ENCODE data around the gene DHRS2. TPM values are rescaled to one million over a fixed set of nuclear protein-coding genes. Genes with fewer than 3 reads are reported as not detected.
"Not testable (repeated sequence)": the region's sequence is repeated elsewhere in the genome, so short reads cannot be mapped to it uniquely, and the experiment has no call there.

The DHRS2 gene
- total RNA-seq, 1 donor from 2014 or later, result not detected

DNA sequence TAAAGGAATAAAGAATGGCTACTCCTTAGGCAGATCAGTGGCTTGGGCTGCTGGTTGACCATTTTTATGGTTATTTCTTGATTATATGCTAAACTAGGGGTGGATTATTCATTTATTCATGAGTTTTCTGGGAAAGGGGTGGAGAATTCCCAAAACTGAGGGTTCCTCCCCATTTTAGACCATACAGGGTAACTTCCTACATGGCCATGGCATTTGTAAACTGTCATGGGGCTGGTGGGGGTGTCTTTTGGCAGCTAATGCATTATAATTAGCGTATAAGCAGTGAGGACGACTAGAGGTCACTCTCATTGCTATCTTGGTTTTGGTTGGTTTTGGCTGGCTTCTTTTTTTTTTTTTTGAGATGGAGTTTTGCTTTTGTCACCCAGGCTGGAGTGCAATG lies 32.0 kb upstream of the DHRS2 start:
- H3K4me3 Mint-ChIP-seq, result no peak overlapping the region
- no peak overlapping the region for H3K27ac Mint-ChIP-seq (ENCODE audit: unreplicated experiment)
- H3K27me3 Mint-ChIP-seq (ENCODE audit: low read depth), result peaks cover 52% of the 10 kb centered on the region
- TF ChIP-seq, protein P1, sequence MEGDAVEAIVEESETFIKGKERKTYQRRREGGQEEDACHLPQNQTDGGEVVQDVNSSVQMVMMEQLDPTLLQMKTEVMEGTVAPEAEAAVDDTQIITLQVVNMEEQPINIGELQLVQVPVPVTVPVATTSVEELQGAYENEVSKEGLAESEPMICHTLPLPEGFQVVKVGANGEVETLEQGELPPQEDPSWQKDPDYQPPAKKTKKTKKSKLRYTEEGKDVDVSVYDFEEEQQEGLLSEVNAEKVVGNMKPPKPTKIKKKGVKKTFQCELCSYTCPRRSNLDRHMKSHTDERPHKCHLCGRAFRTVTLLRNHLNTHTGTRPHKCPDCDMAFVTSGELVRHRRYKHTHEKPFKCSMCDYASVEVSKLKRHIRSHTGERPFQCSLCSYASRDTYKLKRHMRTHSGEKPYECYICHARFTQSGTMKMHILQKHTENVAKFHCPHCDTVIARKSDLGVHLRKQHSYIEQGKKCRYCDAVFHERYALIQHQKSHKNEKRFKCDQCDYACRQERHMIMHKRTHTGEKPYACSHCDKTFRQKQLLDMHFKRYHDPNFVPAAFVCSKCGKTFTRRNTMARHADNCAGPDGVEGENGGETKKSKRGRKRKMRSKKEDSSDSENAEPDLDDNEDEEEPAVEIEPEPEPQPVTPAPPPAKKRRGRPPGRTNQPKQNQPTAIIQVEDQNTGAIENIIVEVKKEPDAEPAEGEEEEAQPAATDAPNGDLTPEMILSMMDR (conservative IDR thresholded peaks at IDR 0.05), result no peak
- no peaks in the 10 kb centered on the region for H3K4me1 Mint-ChIP-seq
- no peaks in the 10 kb centered on the region for H3K9me3 Mint-ChIP-seq
- H3K36me3 Mint-ChIP-seq (ENCODE audit: low read depth), result no peaks in the 10 kb centered on the region
- no peak for DNase-seq (ENCODE audit: low read depth, low spot score)

DNA sequence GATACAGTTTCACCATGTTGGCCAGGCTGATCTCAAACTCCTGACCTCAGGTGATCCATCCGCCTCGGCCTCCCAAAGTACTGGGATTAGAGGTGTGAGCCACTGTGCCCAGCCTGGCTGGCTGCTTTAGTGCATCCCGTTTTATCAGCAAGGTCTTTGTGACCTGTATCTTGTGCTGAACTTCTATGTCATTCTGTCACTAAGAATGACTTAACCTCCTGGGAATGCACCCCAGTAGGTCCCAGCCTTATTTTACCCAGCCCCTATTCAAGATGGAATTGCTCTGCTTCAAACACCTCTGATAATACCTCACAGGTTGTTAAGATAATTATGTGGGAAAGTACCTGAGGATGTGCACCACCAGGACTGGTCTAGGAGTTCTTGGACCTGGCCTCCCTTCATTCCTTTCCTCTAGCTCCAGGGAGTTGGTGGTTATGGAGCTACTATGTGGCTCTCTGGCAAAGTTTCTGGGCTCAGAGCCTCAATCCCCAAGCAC lies 31.4 kb upstream of the DHRS2 start:
- Mint-ChIP-seq H3K27me3 (ENCODE audit: low read depth) (peaks cover 52% of the 10 kb centered on the region), H3K4me3 (no peak overlapping the region), H3K9me3 (no peaks in the 10 kb centered on the region), H3K27ac (ENCODE audit: unreplicated experiment) (no peak overlapping the region), H3K36me3 (ENCODE audit: low read depth) (no peaks in the 10 kb centered on the region), H3K4me1 (no peaks in the 10 kb centered on the region)
- TF ChIP-seq, protein P1 (conservative IDR thresholded peaks at IDR 0.05), result no peak
- no peak for DNase-seq (ENCODE audit: low read depth, low spot score)

DNA sequence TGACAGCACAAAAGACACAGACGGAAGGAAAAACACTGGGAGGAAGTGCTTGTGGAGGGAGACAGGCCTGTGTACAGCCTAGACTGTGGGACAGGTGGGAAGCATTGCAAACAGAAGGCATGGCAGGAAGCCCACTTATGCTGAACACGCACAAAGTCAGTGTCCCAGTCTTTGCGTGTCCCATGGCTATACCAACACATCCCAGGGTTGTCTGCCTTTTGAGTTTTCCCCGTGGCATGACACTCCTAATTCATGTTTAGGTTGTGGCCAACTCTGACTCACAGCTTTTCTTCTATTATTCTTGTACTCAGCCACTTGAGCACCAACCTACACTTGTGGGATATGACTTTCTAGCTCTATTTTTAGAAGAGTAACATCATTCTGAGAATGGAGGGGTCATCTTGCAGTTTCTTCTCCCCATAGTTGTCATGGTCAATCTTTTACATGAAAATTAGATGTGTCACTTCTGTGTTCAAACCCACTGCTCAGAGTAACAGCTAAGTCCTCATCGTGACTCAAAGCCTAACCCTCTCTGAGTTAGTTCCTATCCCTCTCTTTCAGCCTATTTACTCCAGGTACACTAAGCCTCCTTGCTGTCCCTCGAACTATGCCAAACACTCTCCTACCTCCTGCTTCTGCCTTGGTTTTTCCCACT lies 30.1 kb upstream of the DHRS2 start:
- Mint-ChIP-seq H3K36me3 (ENCODE audit: low read depth) (no peaks in the 10 kb centered on the region), H3K4me3 (no peak overlapping the region), H3K9me3 (no peaks in the 10 kb centered on the region), H3K27ac (ENCODE audit: unreplicated experiment) (no peak overlapping the region), H3K4me1 (no peaks in the 10 kb centered on the region), H3K27me3 (ENCODE audit: low read depth) (peaks cover 56% of the 10 kb centered on the region)
- TF ChIP-seq, protein P1 (conservative IDR thresholded peaks at IDR 0.05), result no peak
- no peak for DNase-seq (ENCODE audit: low read depth, low spot score)

DNA sequence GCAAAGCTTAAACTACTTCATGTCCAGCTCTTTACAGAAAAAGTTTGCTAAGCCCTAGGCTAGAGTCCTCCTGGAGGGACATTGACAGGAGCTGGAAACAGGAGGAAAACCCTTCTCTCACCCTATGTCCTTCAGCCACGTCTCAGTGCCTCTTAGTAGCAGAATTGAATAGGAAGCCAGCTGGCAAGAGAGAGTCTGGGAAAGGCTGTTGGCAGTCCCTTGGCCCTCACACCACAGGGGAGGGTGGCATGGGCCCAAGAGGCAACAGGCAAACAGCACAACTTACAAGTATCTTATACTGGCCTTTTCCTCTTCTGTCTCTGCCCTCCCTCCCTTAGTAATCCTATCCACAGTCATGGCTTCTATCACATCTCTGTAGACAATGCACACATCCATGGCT lies 27.7 kb upstream of the DHRS2 start:
- H3K4me1 Mint-ChIP-seq, result no peaks in the 10 kb centered on the region
- no peaks in the 10 kb centered on the region for H3K9me3 Mint-ChIP-seq
- H3K27me3 Mint-ChIP-seq (ENCODE audit: low read depth), result peaks cover 70% of the 10 kb centered on the region
- H3K4me3 Mint-ChIP-seq, result no peak overlapping the region
- TF ChIP-seq, protein P1 (conservative IDR thresholded peaks at IDR 0.05), result no peak
- no peak overlapping the region for H3K27ac Mint-ChIP-seq (ENCODE audit: unreplicated experiment)
- no peaks in the 10 kb centered on the region for H3K36me3 Mint-ChIP-seq (ENCODE audit: low read depth)
- no peak for DNase-seq (ENCODE audit: low read depth, low spot score)

DNA sequence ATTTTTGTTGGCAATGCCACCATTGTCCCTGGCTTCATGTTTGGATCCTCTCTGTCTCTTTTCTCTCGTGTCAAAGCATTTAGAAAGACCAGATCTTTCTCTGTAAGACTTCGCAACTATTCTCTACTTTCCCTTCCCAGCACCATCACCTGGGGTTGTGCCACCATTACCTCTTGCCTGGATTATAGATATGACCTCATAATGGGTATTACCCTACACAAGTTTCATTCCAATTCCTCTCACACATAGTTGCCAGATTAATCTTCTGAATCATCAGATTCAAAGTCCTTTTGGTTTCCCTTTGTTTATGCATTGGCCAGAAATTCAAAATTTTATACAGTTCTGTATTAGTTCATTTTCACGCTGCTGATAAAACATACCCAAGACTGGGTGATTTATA lies 27.2 kb upstream of the DHRS2 start:
- H3K36me3 Mint-ChIP-seq (ENCODE audit: low read depth), result no peaks in the 10 kb centered on the region
- H3K4me1 Mint-ChIP-seq, result no peaks in the 10 kb centered on the region
- no peak for DNase-seq (ENCODE audit: low read depth, low spot score)
- H3K9me3 Mint-ChIP-seq, result no peaks in the 10 kb centered on the region
- TF ChIP-seq, protein P1 (conservative IDR thresholded peaks at IDR 0.05), result no peak
- H3K27me3 Mint-ChIP-seq (ENCODE audit: low read depth), result peaks cover 75% of the 10 kb centered on the region
- no peak overlapping the region for H3K27ac Mint-ChIP-seq (ENCODE audit: unreplicated experiment)
- H3K4me3 Mint-ChIP-seq, result no peak overlapping the region

DNA sequence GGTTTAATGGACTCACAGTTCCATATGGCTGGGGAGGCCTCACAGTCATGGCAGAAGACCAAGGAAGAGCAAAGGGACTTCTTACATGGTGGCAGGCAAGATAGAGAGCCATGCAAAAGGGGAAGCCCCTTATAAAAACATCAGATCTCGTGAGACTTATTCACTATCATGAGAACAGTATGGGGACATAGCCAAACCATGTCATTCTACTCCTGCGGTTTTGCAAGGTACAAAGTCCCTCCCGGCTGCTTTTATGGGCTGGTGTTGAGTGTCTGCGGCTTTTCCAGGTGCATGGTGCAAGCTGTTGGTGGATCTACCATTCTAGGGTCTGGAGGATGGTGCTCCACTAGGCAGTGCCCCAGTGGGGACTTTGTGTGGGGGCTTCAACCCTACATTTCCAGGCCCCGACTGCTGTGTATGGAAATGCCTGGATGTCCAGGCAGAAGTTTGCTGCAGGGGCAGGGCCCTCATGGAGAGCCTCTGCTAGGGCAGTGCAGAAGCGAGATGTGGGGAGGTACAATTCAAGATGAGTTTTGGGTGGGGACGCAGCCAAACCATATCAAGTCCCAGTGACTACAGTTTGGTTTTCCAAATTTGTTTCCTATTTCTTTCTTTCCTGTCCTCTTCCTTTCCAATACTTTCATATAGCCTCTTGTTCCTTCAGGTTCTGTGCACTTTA lies 26.6 kb upstream of the DHRS2 start:
- peaks cover 81% of the 10 kb centered on the region for H3K27me3 Mint-ChIP-seq (ENCODE audit: low read depth)
- H3K9me3 Mint-ChIP-seq; H3K4me3 Mint-ChIP-seq; H3K27ac Mint-ChIP-seq (ENCODE audit: unreplicated experiment); H3K36me3 Mint-ChIP-seq (ENCODE audit: low read depth); H3K4me1 Mint-ChIP-seq; DNase-seq (ENCODE audit: low read depth, low spot score): not testable (repeated sequence)
